RCC 7860 (cell line): ENCODE measurements around the gene SYVN1.

Source experiments
- DNase-seq: peaks from one replicate; pipeline ENCODE4 v3.0.0-alpha.2; 2015; ENCODE audit warnings: low spot score
- FAIRE-seq: peaks from 2 replicates; lab custom pipeline; 2012; peaks lifted over from hg19 to GRCh38; lab: Jason Lieb, UNC

The SYVN1 gene

GRCh38 chr11:65095974-65096806 lies 38.1 kb downstream of the SYVN1 start, which contains the start of gene VPS51:
VPS51 (plus strand) TSS chr11:65096214; CDS start chr11:65096251, 37 bp downstream.
- peak; percentile 71 for DNase-seq
- no peak for FAIRE-seq

DNA sequence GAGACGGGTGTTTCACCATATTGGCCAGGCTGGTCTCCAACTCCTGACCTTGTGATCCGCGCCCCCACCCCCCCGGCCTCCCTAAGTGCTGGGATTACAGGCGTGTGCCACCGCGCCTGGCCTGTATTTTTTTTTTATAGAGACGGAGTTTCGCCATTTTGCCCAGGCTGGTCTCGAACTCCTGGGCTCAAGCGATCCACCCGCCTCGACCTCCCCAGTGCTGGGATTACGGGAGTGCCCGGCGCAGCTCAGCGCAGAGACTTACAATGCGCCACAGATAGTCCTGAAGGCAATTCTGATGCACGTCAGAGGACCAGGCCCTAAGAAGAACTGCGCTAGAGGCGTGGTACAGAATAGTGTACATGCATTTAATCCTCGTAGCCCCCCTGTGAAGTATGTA lies 38.9 kb downstream of the SYVN1 start:
- no peak for FAIRE-seq
- no peak for DNase-seq

GRCh38 chr11:65090628-65091027 lies 43.7 kb downstream of the SYVN1 start:
- DNase-seq = no peak
- FAIRE-seq = no peak

DNA sequence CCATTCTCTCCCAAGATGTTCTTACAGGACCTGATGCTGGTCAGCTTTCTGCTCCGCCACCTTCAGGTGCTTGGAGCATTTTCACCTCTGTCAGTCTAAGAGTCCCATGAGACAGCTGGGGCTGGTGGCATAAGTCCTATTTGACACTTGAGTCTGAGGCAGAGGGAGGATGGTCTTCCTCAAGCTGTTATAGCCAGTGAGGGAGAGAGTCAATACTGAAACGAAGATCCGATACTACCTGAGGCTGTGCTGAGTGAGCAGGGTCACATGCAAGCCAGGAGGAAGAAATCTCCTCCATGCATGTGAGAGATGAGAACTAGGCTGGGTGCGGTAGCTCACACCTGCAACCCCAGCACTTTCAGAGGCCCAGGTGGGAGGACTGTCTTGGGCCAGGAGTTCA lies 44.7 kb downstream of the SYVN1 start:
- no peak for FAIRE-seq
- no peak for DNase-seq

DNA sequence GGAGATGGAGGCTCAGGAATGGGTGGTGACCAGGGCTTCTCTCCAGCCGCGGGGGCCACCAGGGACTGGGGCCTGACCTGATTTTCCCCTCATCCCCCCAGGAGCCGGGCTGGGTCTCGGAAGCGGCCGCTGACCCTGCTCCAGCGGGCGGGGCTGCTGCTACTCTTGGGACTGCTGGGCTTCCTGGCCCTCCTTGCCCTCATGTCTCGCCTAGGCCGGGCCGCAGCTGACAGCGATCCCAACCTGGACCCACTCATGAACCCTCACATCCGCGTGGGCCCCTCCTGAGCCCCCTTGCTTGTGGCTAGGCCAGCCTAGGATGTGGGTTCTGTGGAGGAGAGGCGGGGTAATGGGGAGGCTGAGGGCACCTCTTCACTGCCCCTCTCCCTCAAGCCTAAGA lies 46.5 kb downstream of the SYVN1 start:
- FAIRE-seq = no peak
- no peak for DNase-seq

DNA sequence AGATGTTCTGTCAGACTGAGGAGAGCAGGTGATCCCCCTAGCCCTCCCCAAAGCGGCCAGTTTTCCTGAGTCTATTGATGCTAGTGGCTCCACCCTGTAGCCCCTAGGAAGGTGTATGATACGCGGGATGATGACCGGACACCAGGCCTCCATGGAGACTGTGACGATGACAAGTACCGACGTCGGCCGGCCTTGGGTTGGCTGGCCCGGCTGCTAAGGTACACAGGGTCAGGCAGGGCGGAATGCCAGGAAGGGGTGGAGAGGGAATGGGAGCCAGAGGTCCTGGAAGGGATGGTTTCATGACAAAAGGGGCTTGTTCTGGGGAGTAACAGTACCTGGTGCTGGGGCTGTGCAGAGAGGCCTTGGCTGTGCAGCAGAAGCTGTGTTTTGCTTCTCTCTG lies 47.1 kb downstream of the SYVN1 start:
- FAIRE-seq (no peak), DNase-seq (no peak)

- FAIRE-seq = no peak
- DNase-seq = no peak
These were observed 47.5 kb downstream of the SYVN1 start for GRCh38 chr11:65086809-65087208.

- DNase-seq (no peak), FAIRE-seq (no peak)
These were observed 48.9 kb downstream of the SYVN1 start for GRCh38 chr11:65085446-65085845.

DNA sequence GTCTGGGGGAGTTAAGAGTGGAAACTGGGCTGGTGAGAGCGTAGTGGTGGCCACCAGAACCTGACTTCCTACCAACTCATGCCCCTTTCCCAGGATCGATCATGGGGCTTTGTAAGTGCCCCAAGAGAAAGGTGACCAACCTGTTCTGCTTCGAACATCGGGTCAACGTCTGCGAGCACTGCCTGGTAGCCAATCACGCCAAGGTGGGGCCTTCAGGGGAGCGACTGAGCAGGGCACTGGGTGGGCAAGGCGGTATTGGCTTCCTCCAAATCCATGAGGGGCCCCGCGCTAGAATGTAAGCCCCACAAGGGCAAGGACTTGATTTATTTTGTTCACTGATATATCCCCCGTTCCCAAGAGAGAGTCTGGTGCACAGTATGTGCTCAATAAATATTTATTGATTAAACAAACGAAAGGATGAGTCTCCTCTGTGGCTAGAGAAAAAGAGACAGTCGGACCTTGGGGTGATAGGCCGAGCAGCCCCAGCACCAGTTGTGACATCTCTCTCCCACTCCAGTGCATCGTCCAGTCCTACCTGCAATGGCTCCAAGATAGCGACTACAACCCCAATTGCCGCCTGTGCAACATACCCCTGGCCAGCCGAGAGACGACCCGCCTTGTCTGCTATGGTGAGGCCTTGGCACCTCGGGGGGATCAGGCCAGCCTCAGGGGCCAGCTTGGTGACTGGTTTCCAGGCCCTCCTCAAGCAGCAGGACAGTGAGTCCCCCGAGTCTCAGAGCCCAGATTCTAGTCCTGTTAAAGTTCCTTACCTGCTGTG lies 49.5 kb downstream of the SYVN1 start:
- no peak for FAIRE-seq
- no peak for DNase-seq

- peak; percentile 85 for DNase-seq
- FAIRE-seq = no peak
These were observed 50.3 kb downstream of the SYVN1 start, which contains the start of the genes CDCA5 and ZFPL1 for GRCh38 chr11:65083834-65084597. CDCA5 (minus strand) TSS chr11:65084040; CDS start chr11:65083978, 62 bp downstream. ZFPL1 (plus strand) TSS chr11:65084222; CDS start chr11:65084699, 477 bp downstream.

DNA sequence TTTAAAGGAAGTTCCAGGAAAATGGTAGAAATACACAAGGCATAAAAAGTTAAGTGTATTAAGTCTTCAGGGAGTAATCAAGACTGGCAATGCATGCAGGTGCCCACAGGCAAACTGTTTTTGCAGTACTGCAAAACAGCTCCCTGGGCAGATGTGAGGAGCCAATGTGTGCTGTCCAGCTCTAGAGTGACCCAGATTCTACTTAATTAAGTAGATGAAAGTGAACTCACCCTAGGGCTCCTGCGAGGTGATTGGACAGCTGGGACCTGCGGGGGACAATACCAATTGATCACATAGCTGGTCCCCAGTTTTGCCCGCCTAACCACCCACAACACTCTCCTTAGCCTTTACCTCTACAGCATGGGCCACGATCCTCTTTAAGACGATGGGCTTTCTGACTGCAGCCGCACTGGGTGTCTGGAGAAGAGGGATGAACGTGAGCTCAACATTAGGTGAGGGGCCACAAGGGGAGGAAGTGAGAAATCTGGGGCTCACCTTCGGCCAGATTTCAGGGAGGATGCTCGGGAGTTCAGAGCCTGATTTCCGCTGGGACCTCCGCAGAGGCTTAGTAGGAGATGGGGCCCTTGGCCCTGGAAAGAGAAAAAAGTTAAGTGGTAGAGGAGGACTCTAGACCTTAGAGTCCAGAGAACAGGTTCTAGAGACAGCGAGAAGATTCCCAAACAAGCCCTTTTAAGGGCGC lies 51.0 kb downstream of the SYVN1 start:
- FAIRE-seq (no peak), DNase-seq (no peak)

DNA sequence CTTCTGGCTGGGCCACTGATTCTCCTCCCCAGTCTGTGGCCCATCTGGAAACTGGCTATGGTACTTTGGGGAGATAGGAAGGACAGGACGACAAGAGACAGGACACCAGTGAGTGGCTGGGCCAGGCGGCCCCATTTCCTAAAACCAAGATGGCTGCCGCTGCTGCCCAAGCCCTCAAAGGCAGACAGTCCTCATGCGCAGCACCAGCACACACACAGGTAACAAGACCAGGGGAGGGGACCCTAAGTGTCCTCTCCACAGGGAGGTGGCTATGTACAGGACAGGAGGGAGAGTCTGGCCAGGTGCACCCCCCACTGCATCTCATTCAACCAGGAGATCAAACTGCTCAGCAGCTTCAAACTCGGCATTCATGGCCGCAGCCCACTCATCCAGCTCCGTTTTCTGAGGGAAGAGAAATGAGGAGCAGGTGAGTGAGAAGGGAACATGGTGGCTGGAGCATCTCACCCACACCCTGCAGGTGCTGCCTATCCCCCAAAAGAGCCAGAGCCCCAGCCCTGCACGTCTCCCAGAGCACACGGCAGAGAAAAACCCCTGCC lies 55.5 kb downstream of the SYVN1 start:
- FAIRE-seq (no peak), DNase-seq (no peak)

DNA sequence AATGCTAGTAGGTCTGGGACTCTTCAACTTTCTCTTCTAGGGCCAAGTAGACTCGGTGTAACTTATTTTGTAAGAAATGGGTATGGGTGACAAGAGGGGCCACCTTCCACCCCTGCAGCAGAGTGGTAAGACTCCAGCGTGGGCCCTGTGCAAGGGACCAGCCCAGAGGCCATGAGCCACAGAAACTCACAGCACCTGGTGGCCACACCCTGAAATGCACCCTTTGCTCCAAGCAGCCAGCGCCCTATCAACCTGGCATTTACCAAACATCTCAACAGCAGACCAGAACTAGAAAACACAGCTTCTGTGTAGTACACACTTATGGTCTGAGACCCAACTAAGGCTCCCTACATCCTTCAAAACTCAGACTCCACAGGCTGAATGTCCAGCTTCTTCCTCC lies 56.2 kb downstream of the SYVN1 start:
- peak; percentile 13 for DNase-seq
- no peak for FAIRE-seq

DNA sequence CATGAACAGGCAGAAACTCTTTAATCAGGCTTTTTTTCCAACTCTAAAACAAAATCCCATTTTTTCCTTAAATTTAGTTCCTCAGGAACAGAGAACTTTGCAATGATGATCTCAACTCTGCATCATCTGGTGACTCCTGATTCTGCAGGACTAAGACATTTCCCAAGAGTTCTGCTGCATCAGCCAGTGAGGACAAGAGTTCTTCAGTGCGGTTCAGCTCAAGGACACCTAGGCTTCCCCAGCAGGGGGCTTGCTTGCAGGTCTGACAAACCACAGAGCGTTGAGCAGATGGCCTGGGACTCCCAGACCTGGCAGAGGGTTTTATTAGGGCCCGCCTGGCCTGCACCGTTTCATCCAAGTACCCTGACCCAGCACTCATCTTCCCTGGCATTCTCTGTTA lies 56.9 kb downstream of the SYVN1 start:
- DNase-seq = no peak
- FAIRE-seq = no peak
